PC-9 (cell line): Measurements from ENCODE around the gene C1D. TPM values are rescaled to one million over a fixed set of nuclear protein-coding genes. Genes with fewer than 3 reads are reported as not detected.

Experiments
- BruUV-seq: library from RNA; stranded (reverse); fragments of 400-500 nt; replicated peaks from 2 replicates; lab custom pipeline; 2021; lab: Mats Ljungman, UMichigan
- CTCF ChIA-PET: fragments of 300-600 bp; sonication (Branson Sonifier 250); formaldehyde crosslinking; loops from one replicate; lab custom pipeline; 2022; ENCODE audit warnings: antibody characterized with exemption; lab: Charles Lee
- POLR2A ChIA-PET: fragments of 300-600 bp; sonication (Branson Sonifier 250); formaldehyde crosslinking; loops from one replicate; lab custom pipeline; 2022; ENCODE audit warnings: antibody characterized with exemption; ENCODE audit not compliant: unreplicated experiment; lab: Charles Lee
- DNase-seq, 2 experiments: peaks; one replicate each; pipeline versions ENCODE4 v3.0.0 to v3.0.0-alpha.2; 2015 to 2022; ENCODE audit warnings: mixed read lengths in 1 of 2
- H2AFZ ChIP-seq: fragments of 200-600 bp; sonication (generic); 2 replicates; pipeline ENCODE4 v1.8.1; 2017; ENCODE audit warnings: antibody characterized with exemption
- H3F3A ChIP-seq: fragments of 200-600 bp; sonication (generic); 2 replicates; pipeline ENCODE4 v1.8.1; 2017; ENCODE audit warnings: antibody characterized with exemption, mild to moderate bottlenecking, low read depth; ENCODE audit not compliant: insufficient read depth
- H3K27ac ChIP-seq: fragments of 200-600 bp; sonication (generic); 2 replicates; pipeline ENCODE4 v1.6.1; 2016; ENCODE audit warnings: mixed run types
- H3K27me3 ChIP-seq: fragments of 200-600 bp; sonication (generic); 2 replicates; pipeline ENCODE4 v1.6.1; 2016; ENCODE audit warnings: low read depth, mixed run types; ENCODE audit not compliant: insufficient read depth
- H3K36me3 ChIP-seq: fragments of 200-600 bp; sonication (generic); 2 replicates; pipeline ENCODE4 v1.6.1; 2016; ENCODE audit warnings: low read depth, mixed run types
- H3K4me1 ChIP-seq: fragments of 200-600 bp; sonication (generic); replicated peaks from 2 replicates; pipeline ENCODE4 v1.6.1; 2016; ENCODE audit warnings: mixed run types; ENCODE audit not compliant: insufficient read depth
- H3K4me2 ChIP-seq: fragments of 200-600 bp; sonication (generic); 2 replicates; pipeline ENCODE4 v1.6.1; 2017; ENCODE audit warnings: mixed run types
- H3K4me3 ChIP-seq: fragments of 200-600 bp; sonication (generic); 2 replicates; pipeline ENCODE4 v1.6.1; 2016; ENCODE audit warnings: mixed run types
- H3K79me2 ChIP-seq: fragments of 200-600 bp; sonication (generic); 2 replicates; pipeline ENCODE4 v1.6.1; 2017; ENCODE audit warnings: low read depth, mixed run types
- H3K9me2 ChIP-seq: fragments of 200-600 bp; sonication (generic); 2 replicates; pipeline ENCODE4 v1.8.1; 2017; ENCODE audit warnings: mild to moderate bottlenecking; ENCODE audit not compliant: insufficient read depth
- H3K9me3 ChIP-seq: fragments of 200-600 bp; sonication (generic); 2 replicates; pipeline ENCODE4 v1.8.1; 2016; ENCODE audit warnings: low read depth; ENCODE audit not compliant: insufficient read depth
- H4K20me1 ChIP-seq: fragments of 200-600 bp; sonication (generic); 2 replicates; pipeline ENCODE4 v1.8.1; 2017; ENCODE audit not compliant: insufficient read depth
- EZH2 ChIP-seq: fragments of 200-600 bp; sonication (generic); IDR thresholded peaks from 2 replicates; pipeline ENCODE4 v1.8.0; 2017; ENCODE audit warnings: antibody characterized with exemption, low read depth
- intact Hi-C: fragments of 100-400 bp; cut with micrococcal nuclease; formaldehyde crosslinking; loops from one replicate; pipeline ENCODE4 v1.10.0; 2022; ENCODE audit not compliant: unreplicated experiment
- total RNA-seq: library from RNA; stranded (reverse); gene quantifications from 2 replicates; pipeline ENCODE4 v1.2.3, GENCODE V29; 2021
- TF ChIP-seq, protein P1 (sequence below): fragments of 200-600 bp; sonication (generic); conservative IDR thresholded peaks from 2 replicates; pipeline ENCODE4 v1.6.1; 2017; ENCODE audit warnings: mixed run types, antibody characterized with exemption, mild to moderate bottlenecking, moderate library complexity

Gene C1D
- total RNA-seq, 1 experiment from 2014 or later = 24.8 TPM

- Histone ChIP-seq H3K9me3 (no peaks in the 10 kb centered on the region), H3K27ac (no peak overlapping the region)
- no peak for DNase-seq
Observed at GRCh38 chr2:68046224-68046623, 16.6 kb downstream of the C1D start.

DNA sequence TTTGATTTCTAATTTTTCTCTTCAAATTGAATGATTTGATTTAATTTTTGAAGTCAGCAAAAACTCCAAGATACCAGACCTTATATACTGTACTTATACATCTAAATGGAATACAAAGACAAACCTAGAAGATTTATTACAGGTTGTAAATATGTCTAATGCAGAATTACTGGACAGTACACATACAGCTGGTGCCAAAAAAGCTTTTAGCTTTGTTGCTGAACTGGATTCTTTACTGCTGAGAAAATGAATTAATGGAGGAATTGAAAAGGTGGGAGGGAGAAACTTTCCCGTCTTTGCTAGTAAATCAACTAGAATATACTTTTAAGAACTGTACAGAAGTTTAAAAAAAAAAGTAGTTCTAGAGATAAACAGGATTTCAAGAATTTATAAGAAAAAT is 17.5 kb downstream of the C1D start:
- Histone ChIP-seq H3K4me3 (no peak overlapping the region), H4K20me1 (peaks cover 31% of the 10 kb centered on the region), H3K36me3 (peaks cover 19% of the 10 kb centered on the region), H3K9me2 (no peaks in the 10 kb centered on the region), H3F3A (peaks cover 5% of the 10 kb centered on the region; the same call in 1 of the 2 replicates), H3K79me2 (0 out of 2 replicates have a peak, but pooled peaks cover 14% of the 10 kb centered on the region), H2AFZ (no peak overlapping the region), H3K27me3 (no peaks in the 10 kb centered on the region), H3K9me3 (no peaks in the 10 kb centered on the region), H3K27ac (no peak overlapping the region), H3K4me1 (no peaks in the 10 kb centered on the region), H3K4me2 (no peak overlapping the region)
- DNase-seq = no peak
- intact Hi-C loops = no loop called here
- TF ChIP-seq EZH2 = no peak
- TF ChIP-seq, protein P1, sequence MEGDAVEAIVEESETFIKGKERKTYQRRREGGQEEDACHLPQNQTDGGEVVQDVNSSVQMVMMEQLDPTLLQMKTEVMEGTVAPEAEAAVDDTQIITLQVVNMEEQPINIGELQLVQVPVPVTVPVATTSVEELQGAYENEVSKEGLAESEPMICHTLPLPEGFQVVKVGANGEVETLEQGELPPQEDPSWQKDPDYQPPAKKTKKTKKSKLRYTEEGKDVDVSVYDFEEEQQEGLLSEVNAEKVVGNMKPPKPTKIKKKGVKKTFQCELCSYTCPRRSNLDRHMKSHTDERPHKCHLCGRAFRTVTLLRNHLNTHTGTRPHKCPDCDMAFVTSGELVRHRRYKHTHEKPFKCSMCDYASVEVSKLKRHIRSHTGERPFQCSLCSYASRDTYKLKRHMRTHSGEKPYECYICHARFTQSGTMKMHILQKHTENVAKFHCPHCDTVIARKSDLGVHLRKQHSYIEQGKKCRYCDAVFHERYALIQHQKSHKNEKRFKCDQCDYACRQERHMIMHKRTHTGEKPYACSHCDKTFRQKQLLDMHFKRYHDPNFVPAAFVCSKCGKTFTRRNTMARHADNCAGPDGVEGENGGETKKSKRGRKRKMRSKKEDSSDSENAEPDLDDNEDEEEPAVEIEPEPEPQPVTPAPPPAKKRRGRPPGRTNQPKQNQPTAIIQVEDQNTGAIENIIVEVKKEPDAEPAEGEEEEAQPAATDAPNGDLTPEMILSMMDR = no peak
- ChIA-PET CTCF (no interaction called here), POLR2A (no interaction called here)
- BruUV-seq = no TSS peak

More at GRCh38 chr2:68046224-68046623, 16.6 kb downstream of the C1D start:
- no TSS peak for BruUV-seq
- Histone ChIP-seq H3K79me2 (peaks cover 22% of the 10 kb centered on the region; the same call in 1 of the 2 replicates), H3K4me1 (no peaks in the 10 kb centered on the region), H4K20me1 (peaks cover 30% of the 10 kb centered on the region), H3K36me3 (peaks cover 19% of the 10 kb centered on the region), H3K4me3 (no peak overlapping the region), H3F3A (peaks cover 5% of the 10 kb centered on the region; the same call in 1 of the 2 replicates), H3K9me2 (no peaks in the 10 kb centered on the region), H3K27me3 (no peaks in the 10 kb centered on the region), H2AFZ (no peak overlapping the region), H3K4me2 (no peak overlapping the region)
- TF ChIP-seq EZH2 = no peak
- TF ChIP-seq, protein P1 = no peak
- CTCF ChIA-PET = no interaction called here
- POLR2A ChIA-PET = no interaction called here
- intact Hi-C loops = no loop called here

DNA sequence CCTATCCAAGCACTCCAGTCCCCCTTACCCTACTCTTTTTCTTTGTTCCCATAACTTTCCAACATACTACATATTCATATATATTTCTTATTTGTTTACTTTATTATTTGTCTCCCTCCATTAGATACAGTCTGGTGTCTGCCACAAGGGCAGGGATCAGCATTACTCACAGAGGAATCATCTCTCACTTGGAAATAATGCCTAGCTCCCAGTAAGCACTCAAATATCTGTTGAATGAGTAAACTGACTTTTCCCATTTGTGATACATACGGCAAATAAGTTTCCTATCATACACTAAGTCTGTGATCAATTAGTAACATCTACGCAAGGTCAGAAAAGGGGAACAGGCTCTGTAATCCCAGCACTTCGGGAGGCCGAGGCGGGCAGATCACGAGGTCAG is 18.7 kb downstream of the C1D start:
- Histone ChIP-seq H3K27ac (no peak overlapping the region), H3K27me3 (no peaks in the 10 kb centered on the region), H2AFZ (no peak overlapping the region), H3K79me2 (0 out of 2 replicates have a peak, but pooled peaks cover 10% of the 10 kb centered on the region), H3K36me3 (peaks cover 19% of the 10 kb centered on the region), H3K9me3 (no peaks in the 10 kb centered on the region), H3K9me2 (no peaks in the 10 kb centered on the region), H4K20me1 (peaks cover 23% of the 10 kb centered on the region), H3K4me2 (no peak overlapping the region), H3K4me3 (no peak overlapping the region), H3K4me1 (no peaks in the 10 kb centered on the region), H3F3A (peaks cover 5% of the 10 kb centered on the region; the same call in 1 of the 2 replicates)
- TF ChIP-seq, protein P1 = no peak
- TF ChIP-seq EZH2 = no peak
- no TSS peak for BruUV-seq
- ChIA-PET CTCF (no interaction called here), POLR2A (no interaction called here)
- intact Hi-C loops = no loop called here
- no peak for DNase-seq
